GM19328 (cell line): ENCODE measurements around the gene CLEC2D.
"Not testable (repeated sequence)": the region's sequence is repeated elsewhere in the genome, so short reads cannot be mapped to it uniquely, and the experiment has no call there.

ENCODE experiments used
- ATAC-seq: cut with Tn5 transposase; IDR thresholded peaks from one replicate; pipeline ENCODE4 v1.9.1; 2021; ENCODE audit warnings: mild to moderate bottlenecking, moderate library complexity; ENCODE audit not compliant: unreplicated experiment

CLEC2D gene

GRCh38 chr12:9651265-9651729 lies 18.2 kb upstream of the CLEC2D start:
- no peak for ATAC-seq

GRCh38 chr12:9660046-9660445 lies 9.5 kb upstream of the CLEC2D start:
- ATAC-seq, result no peak

GRCh38 chr12:9661720-9662119 lies 7.8 kb upstream of the CLEC2D start:
- ATAC-seq, result no peak

GRCh38 chr12:9662488-9662887 lies 7.0 kb upstream of the CLEC2D start:
- ATAC-seq, result no peak

- no peak for ATAC-seq
Observed at GRCh38 chr12:9667403-9668160, 1.9 kb upstream of the CLEC2D start.

- no peak for ATAC-seq
Observed at GRCh38 chr12:9668161-9669018, 1.1 kb upstream of the CLEC2D start.

- no peak for ATAC-seq
Observed at GRCh38 chr12:9669019-9669326, 540 bp upstream of the CLEC2D start.

- ATAC-seq, result not testable (repeated sequence)
Observed at GRCh38 chr12:9672340-9672739, 2.8 kb downstream of the CLEC2D start.

GRCh38 chr12:9673404-9674225 lies 4.1 kb downstream of the CLEC2D start:
- no peak for ATAC-seq

GRCh38 chr12:9674226-9674590 lies 4.7 kb downstream of the CLEC2D start:
- ATAC-seq, result no peak

- ATAC-seq, result not testable (repeated sequence)
Observed at GRCh38 chr12:9682508-9682907, 13.0 kb downstream of the CLEC2D start.

- ATAC-seq, result not testable (repeated sequence)
Observed at GRCh38 chr12:9682949-9683348, 13.4 kb downstream of the CLEC2D start.

- ATAC-seq, result not testable (repeated sequence)
Observed at GRCh38 chr12:9685366-9685765, 15.9 kb downstream of the CLEC2D start.

GRCh38 chr12:9685915-9686314 lies 16.4 kb downstream of the CLEC2D start:
- no peak for ATAC-seq

- ATAC-seq, result no peak
Observed at GRCh38 chr12:9687228-9687627, 17.7 kb downstream of the CLEC2D start.

- no peak for ATAC-seq
Observed at GRCh38 chr12:9692909-9693308, 23.4 kb downstream of the CLEC2D start.

GRCh38 chr12:9694241-9694640 lies 24.7 kb downstream of the CLEC2D start:
- no peak for ATAC-seq

- ATAC-seq, result not testable (repeated sequence)
Observed at GRCh38 chr12:9695150-9695549, 25.6 kb downstream of the CLEC2D start.

- not testable (repeated sequence) for ATAC-seq
Observed at GRCh38 chr12:9695661-9696060, 26.1 kb downstream of the CLEC2D start.

GRCh38 chr12:9697619-9698018 lies 28.1 kb downstream of the CLEC2D start:
- no peak for ATAC-seq

GRCh38 chr12:9698681-9699080 lies 29.2 kb downstream of the CLEC2D start:
- ATAC-seq, result no peak
